Measurements from ENCODE around the gene PLEKHA1.

PLEKHA1 gene

DNA sequence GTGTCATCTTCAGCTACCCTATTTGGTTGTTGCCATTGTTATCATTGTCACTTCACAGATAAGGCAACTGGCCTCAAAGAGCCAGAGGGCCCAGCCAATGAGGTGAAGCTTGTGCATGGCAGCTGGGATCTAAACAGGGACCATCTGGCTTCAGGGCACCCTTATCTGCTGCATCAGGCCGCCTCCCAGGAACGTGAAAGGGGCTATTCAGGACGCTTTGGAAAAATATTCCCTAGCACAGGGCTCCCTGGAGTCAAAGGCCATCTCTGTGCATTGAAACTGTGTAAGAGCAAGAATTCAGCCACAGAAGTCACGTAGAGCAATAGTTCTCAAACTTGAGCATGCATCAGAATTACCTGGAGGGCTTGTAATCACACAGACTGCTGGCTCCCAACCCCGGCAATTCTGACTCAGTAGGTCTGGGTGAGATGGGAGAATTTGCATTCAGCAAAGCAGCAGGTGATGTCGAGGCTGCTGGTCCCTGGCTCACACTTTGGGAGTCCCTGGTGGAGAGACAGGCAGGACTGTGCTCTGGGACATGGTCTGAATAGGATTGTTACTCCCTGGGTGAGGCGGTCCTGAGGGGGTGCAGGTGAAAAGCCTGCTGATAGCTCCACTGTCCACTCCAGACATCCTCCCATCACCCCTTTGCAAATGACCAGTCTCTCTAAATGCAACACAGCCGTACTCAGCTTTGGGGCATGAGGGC lies 21.5 kb upstream of the PLEKHA1 start:
- Histone ChIP-seq H4K20me1 (ENCODE audit: insufficient read depth, low read length) (no peaks in the 10 kb centered on the region), H3K9me3 (ENCODE audit: insufficient read depth, low read length, severe bottlenecking) (peaks cover 3% of the 10 kb centered on the region), H3K27me3 (ENCODE audit: insufficient read depth, low read length, poor library complexity) (no peaks in the 10 kb centered on the region), H3K9ac (ENCODE audit: low read depth, low read length) (no peak overlapping the region), H3K36me3 (ENCODE audit: insufficient read depth, low read length) (no peaks in the 10 kb centered on the region), H3K79me2 (ENCODE audit: insufficient read depth, low read length) (no peaks in the 10 kb centered on the region), H2AFZ (ENCODE audit: low read depth, low read length) (no peak overlapping the region), H3K27ac (ENCODE audit: low read length) (no peak overlapping the region), H3K4me3 (ENCODE audit: low read depth in 1 of 2, low read length in 2 of 2) (no peak overlapping the region), H3K4me2 (ENCODE audit: insufficient read depth, low read length) (no peak overlapping the region), H3K4me1 (ENCODE audit: insufficient read depth, low read length) (no peaks in the 10 kb centered on the region)
- DNase-seq = no peak
- TF ChIP-seq, protein P1, sequence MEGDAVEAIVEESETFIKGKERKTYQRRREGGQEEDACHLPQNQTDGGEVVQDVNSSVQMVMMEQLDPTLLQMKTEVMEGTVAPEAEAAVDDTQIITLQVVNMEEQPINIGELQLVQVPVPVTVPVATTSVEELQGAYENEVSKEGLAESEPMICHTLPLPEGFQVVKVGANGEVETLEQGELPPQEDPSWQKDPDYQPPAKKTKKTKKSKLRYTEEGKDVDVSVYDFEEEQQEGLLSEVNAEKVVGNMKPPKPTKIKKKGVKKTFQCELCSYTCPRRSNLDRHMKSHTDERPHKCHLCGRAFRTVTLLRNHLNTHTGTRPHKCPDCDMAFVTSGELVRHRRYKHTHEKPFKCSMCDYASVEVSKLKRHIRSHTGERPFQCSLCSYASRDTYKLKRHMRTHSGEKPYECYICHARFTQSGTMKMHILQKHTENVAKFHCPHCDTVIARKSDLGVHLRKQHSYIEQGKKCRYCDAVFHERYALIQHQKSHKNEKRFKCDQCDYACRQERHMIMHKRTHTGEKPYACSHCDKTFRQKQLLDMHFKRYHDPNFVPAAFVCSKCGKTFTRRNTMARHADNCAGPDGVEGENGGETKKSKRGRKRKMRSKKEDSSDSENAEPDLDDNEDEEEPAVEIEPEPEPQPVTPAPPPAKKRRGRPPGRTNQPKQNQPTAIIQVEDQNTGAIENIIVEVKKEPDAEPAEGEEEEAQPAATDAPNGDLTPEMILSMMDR (IDR thresholded peaks at IDR 0.05; ENCODE audit: borderline replicate concordance, extremely low read depth, low read length, poor library complexity, severe bottlenecking) = no peak
- TF ChIP-seq EZH2 (IDR thresholded peaks at IDR 0.05; ENCODE audit: borderline replicate concordance, low read depth, low read length, severe bottlenecking) = no peak
- ATAC-seq (ENCODE audit: insufficient read depth, low read depth) = no peak

DNA sequence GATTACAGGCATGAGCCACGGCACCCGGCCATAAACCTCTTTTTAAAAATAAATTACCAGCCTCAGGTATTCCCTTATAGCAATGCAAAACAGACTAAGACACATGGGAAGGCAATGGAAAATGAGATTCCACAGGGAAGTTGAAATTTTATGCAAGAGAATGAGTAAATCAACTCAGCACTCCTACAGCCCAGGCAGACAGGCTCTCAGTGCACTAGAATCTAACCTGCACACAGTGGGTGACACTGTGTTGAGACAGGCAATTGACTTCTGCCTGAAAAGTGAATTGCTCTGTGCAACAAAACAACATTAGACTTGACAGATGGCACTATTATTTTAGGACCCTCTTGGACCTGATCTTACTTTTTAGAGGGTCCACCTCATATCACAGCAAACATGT lies 20.1 kb upstream of the PLEKHA1 start:
- no peaks in the 10 kb centered on the region for H3K36me3 ChIP-seq (ENCODE audit: insufficient read depth, low read length)
- no peaks in the 10 kb centered on the region for H3K79me2 ChIP-seq (ENCODE audit: insufficient read depth, low read length)
- no peak overlapping the region for H3K4me3 ChIP-seq (ENCODE audit: low read depth in 1 of 2, low read length in 2 of 2)
- no peaks in the 10 kb centered on the region for H3K27me3 ChIP-seq (ENCODE audit: insufficient read depth, low read length, poor library complexity)
- no peak overlapping the region for H3K27ac ChIP-seq (ENCODE audit: low read length)
- H4K20me1 ChIP-seq (ENCODE audit: insufficient read depth, low read length) = no peaks in the 10 kb centered on the region
- peaks cover 11% of the 10 kb centered on the region for H3K9me3 ChIP-seq (ENCODE audit: insufficient read depth, low read length, severe bottlenecking)
- ATAC-seq (ENCODE audit: insufficient read depth, low read depth) = no peak
- no peak overlapping the region for H3K4me2 ChIP-seq (ENCODE audit: insufficient read depth, low read length)
- no peak for DNase-seq
- H3K9ac ChIP-seq (ENCODE audit: low read depth, low read length) = no peak overlapping the region
- no peaks in the 10 kb centered on the region for H3K4me1 ChIP-seq (ENCODE audit: insufficient read depth, low read length)
- TF ChIP-seq, protein P1 (IDR thresholded peaks at IDR 0.05; ENCODE audit: borderline replicate concordance, extremely low read depth, low read length, poor library complexity, severe bottlenecking) = no peak
- no peak for TF ChIP-seq EZH2 (IDR thresholded peaks at IDR 0.05; ENCODE audit: borderline replicate concordance, low read depth, low read length, severe bottlenecking)
- no peak overlapping the region for H2AFZ ChIP-seq (ENCODE audit: low read depth, low read length)

DNA sequence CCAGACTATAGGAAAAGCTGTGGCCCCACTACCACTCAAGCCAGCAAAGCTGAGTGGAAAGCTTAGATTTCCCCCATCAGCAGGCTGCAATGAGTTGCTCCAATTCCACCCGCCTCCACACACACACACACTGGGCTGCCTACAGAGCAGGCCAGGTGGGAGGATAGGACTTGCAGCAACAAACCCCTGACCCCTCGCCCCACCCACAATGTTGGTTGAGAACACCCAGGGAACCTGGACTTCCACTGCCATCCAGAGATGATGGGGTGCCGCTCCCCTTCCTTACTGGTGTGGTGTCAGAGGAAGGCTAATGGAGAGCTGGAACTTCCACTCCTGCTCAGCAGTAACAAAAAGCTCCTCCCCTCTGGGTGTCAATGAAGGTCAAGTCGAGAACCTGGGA lies 16.8 kb upstream of the PLEKHA1 start:
- no peak for TF ChIP-seq EZH2 (IDR thresholded peaks at IDR 0.05; ENCODE audit: borderline replicate concordance, low read depth, low read length, severe bottlenecking)
- TF ChIP-seq, protein P1 (IDR thresholded peaks at IDR 0.05; ENCODE audit: borderline replicate concordance, extremely low read depth, low read length, poor library complexity, severe bottlenecking) = no peak
- H3K79me2 ChIP-seq (ENCODE audit: insufficient read depth, low read length) = no peaks in the 10 kb centered on the region
- H3K4me1 ChIP-seq (ENCODE audit: insufficient read depth, low read length) = no peaks in the 10 kb centered on the region
- H3K36me3 ChIP-seq (ENCODE audit: insufficient read depth, low read length) = no peaks in the 10 kb centered on the region
- no peaks in the 10 kb centered on the region for H4K20me1 ChIP-seq (ENCODE audit: insufficient read depth, low read length)
- H2AFZ ChIP-seq (ENCODE audit: low read depth, low read length) = no peak overlapping the region
- no peak overlapping the region for H3K9ac ChIP-seq (ENCODE audit: low read depth, low read length)
- H3K9me3 ChIP-seq (ENCODE audit: insufficient read depth, low read length, severe bottlenecking) = peaks cover 11% of the 10 kb centered on the region
- no peak for ATAC-seq (ENCODE audit: insufficient read depth, low read depth)
- DNase-seq = no peak
- H3K27ac ChIP-seq (ENCODE audit: low read length) = no peak overlapping the region
- H3K27me3 ChIP-seq (ENCODE audit: insufficient read depth, low read length, poor library complexity) = no peaks in the 10 kb centered on the region
- H3K4me3 ChIP-seq (ENCODE audit: low read depth in 1 of 2, low read length in 2 of 2) = no peak overlapping the region
- no peak overlapping the region for H3K4me2 ChIP-seq (ENCODE audit: insufficient read depth, low read length)

All from DND-41 (cell line).